Fibroblast of peridontal ligament (primary cell): ENCODE data around the gene ERAL1.
A peak's percentile ranks its signal among the peaks of the same experiment; 100 is the strongest.
"Not testable (repeated sequence)": the region's sequence is repeated elsewhere in the genome, so short reads cannot be mapped to it uniquely, and the experiment has no call there.

ENCODE experiments used
- DNase-seq: peaks from one replicate; pipeline ENCODE4 v3.0.0-alpha.2; 2010; ENCODE audit errors: extremely low read depth

The ERAL1 gene

DNA sequence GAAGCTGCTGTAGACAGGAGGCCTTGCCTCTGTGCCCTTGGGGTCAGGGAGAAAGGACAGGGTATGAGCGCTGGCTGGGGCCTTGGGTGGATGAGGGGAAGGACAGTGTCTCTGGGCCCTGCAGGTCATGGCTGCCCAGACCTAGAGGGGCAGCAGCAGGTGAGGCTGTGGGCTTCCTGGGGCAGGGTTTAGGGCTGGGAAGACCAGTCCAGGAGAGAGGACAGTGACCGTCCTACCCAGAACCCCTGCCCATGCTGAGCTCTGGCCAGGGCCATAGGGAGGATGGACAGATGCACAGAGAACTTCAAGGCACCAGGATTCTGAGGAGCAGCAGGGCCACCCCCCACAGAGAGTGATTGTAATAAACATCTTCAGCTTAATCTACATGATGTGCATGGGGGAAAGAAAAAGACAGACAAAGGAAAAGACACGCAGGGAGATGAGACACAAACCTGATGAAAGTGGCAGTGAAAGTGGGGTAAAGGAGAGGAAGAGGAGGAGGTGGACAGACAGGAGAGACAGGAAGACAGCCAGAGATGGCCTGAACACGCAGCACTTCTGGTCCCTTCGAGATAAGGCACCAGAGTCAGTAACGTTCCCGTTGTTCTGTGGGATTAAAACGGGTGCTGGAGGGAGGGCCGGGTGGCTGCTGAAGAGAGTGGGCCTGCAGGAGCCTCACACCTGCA is 25.2 kb downstream of the ERAL1 start:
- no peak for DNase-seq

DNA sequence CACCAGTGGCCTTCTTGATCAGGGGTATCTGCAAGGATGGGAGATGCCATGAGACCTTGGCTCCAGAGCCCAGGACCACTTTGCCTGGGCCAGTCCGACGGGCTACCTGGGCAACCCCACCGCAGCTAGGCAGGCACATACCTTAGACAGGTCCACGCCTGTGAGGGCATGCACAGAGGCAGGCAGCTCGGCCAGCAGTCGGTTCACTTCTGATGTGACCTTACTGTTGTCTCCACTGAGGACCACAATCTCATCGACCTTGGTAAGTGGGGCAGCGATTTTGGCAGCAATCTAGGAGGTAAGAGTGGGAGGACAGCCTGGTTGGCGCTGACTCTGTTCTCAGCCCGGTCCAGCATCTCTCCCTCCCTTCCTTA is 25.7 kb downstream of the ERAL1 start:
- DNase-seq, result no peak

DNA sequence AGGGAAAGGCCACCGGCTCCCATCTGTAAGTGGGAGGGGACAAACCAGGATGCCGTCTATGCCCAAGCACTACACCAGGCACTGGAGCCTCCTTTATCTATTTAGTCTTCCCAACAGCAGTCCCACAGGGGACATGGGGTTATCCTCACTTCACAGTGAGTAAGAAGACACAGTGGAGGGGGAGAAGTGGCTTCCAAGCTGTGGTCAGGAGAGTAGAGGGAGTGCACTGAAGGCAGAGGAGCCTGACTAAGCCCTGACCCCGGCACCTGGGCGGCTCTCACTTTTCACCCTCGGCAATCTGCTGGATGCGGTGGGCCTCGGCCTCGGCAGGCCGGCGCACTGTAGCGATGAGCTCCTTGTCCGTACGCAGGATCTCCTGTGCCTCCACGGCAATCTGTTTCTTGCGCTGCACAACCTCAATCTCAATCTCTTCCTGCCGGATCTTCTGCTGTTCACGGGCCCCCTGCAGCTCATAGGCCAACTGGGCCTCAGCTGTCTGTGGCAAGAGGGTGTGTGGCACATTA is 26.8 kb downstream of the ERAL1 start:
- DNase-seq, result no peak

DNA sequence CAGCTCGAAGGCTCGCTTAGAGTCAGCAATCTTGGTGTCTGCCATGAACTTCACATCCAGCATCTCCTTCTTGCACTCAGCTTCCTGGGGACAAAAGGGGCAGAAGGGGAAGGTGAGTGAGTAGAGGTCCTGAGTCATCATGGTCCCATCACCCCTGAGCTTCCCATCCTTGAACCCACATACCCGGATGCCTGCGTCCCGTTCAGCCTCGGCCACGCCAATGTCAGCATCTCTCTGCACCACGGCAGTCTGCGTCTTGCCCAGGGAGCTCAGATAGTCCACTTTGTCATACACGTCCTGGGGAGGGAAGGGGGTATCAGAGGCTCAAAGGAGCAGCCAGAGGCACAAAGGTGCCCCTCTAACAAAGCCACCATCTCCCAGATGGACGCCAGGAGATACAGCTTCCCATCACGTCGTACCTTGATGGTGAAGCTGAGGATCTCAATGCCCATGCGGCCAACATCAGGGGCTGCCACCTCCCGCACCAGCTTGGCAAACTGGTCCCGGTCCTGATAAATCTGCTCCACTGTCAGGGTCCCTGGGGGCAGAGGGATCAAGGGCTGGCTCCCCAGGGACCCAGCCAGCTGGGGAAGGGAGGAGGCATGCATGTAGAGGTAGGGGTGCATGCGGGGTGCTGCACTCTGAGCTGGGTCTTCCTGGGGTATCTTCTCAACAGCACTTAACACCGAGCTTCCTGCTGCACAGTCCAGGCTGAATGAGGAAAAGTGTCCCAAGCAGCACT is 27.5 kb downstream of the ERAL1 start:
- no peak for DNase-seq

DNA sequence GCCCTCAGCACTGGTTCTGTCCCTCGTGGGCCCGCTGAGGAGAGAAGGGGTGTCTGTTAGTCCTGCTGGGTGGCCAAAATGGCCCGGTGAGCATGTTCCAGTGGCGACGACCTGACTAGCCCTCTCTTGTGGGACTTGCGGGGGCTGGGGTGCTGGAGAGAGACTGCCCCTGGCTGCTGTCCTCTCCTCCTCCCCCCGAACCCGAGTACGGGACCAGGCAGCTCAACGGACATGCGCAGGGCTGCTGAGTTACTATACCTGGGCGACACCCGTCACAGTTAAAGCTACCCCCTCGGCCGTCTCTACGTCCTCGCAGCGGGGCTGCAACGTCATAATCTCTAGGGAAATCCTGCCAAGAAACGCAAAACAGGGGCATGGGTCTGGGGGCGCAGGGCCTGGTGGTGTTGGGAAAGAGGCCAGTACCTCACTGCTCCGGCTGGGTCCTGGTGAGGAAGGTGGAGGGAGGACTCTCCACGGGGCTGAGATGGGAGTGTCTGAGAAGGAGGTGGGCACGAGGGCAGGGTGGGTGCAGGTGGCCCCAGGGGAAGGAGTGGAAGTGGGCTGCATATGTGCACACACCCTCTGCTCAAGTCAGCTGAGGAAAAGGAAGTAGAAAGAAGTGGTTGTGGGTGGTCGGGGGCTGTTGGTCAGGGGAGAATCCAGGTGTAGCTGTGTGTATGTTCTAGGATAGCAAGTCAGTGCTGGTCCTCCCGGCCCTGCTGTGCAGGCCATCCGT is 29.3 kb downstream of the ERAL1 start:
- DNase-seq, result no peak

DNA sequence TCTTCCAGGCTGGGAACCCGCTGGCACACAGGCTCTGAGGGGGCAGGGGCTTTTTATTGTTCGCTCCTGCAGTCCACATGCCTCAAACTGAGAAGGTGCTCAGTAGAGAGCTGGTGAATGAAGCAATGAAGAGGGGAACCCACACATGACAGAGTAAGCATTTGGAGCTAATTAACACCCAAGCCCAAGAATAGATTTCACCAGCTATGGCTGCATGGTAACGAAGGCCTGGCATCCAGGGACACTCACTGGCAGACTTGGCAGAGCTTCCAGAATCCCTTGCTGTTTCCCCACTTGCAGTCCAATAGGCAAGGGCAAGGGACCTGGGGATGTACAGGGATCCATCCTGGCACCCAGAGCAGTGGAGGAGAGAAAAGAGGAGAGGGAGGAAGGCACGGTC is 30.5 kb downstream of the ERAL1 start:
- DNase-seq, result no peak

DNA sequence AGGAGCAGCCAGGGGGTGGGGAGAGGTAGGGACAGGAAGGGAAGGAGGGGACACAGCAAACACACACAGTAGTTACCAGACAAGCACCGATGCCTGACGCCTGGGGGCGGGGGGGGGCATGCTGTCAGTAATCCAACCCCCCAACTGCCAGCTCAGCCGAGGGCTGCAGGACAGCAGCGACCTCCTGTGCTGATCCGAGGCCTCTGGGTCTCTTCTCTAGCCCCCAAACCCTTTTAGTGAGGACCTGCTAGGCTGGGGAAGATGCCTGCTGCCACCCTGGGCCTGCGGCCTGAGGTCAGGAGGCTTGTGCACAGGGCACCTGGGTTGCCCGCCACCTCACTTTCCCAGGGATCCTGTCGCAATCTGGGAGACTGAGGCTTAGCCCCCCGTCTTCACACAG is 31.1 kb downstream of the ERAL1 start:
- DNase-seq, result no peak

DNA sequence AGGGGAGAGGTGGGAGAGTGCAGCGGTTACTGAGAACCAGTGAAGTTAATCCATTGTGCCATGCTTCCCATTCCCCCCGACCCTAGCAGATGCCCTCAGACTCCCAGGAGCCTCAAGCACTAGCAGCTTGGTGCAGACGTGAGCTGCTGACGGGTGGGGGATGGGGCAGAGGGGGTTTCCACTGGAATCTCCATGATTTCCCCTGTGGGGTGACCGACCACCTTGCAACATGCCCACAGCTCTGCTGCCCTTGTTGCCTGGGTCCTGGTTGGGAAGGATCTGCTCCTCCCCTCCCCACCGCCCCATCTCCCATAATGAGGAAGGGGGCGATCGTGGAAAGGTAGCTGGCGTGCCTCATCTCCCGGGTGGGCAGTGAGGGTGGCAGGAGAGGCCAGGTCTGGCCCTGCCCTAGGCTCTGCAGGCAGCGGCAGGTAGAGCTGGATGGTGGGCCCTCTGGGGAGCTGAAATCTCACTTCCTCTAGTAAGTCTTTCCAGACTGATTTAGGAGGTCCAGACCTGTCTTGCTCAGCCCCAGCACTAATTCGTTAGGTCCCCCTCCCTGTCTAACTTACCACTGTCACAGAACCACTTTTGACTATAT is 33.2 kb downstream of the ERAL1 start:
- no peak for DNase-seq

DNA sequence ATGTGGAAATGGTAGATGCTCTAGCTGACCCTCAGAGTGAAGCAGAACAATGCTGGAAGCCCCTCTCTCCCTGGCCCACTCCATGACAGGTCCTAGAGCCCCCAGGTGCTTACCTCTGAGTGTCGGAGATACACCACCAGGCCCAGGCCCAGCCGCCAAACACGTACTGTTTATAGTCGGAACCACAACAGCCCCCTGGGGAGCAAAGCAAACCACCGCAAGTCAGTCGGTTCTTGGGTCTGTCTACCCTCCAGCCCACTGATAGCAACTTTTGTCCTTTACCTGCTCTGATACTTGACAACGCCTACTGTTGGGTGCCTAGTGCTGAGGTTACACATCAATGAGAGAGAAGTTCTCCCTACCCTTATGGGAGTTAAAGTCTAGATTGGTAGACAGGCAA is 34.0 kb downstream of the ERAL1 start:
- no peak for DNase-seq

DNA sequence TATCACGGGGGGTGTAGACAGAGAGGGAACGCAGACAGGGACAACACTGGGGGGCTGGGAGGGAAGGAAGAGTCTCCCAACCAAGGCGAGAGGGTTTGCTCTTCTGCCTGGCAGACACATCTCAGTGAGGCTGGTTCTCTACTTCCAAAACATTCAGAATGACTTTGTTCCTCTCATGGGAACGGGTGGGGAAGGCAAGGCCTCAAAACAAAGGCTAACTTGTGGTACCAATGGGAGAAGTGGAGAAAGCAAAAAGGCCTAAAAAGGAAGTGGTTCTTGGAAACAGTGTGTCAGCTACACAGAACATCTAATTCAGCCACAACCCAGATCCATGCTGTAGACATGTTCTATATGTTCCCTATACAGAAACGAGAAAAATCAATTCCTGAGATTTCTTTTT is 35.2 kb downstream of the ERAL1 start:
- no peak for DNase-seq

DNA sequence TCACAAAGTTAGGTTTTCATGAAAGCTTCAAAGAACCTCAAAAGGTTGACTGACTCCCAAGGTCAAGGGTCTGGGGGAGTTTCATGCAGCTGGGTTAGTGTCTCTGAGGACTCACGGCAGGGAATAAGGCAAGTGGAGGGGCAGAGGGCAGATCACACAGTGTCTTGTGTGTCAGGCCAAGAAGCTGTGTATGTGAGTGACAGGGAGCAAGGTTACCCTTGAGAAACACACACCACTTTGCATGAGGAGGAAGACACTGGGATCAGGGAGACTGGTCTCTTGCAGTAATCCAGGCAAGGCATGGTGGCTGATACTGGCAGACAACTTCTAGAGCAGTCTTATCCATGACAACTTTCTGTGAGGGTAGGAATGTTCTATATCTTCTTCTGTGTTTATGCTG is 36.4 kb downstream of the ERAL1 start:
- DNase-seq, result no peak

DNA sequence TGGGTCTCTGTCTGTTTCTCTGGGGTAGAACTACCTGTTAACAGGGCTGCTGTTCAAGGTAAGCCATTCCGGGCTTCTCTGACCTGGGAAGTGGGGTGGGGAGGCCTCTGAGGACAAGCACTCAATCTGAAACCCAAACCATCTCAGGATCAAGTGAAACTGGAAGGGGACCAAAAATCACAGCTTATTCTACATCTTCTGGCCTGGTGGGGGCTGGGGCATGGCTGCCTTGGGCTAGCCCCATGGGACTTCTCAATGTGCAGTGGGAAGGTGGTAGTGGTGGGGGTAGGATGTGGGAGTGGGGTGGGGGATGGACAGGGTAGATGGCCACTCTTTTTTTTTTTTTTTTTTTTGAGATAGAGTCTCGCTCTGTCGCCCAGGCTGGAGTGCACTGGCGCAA is 37.2 kb downstream of the ERAL1 start:
- DNase-seq, result no peak

DNA sequence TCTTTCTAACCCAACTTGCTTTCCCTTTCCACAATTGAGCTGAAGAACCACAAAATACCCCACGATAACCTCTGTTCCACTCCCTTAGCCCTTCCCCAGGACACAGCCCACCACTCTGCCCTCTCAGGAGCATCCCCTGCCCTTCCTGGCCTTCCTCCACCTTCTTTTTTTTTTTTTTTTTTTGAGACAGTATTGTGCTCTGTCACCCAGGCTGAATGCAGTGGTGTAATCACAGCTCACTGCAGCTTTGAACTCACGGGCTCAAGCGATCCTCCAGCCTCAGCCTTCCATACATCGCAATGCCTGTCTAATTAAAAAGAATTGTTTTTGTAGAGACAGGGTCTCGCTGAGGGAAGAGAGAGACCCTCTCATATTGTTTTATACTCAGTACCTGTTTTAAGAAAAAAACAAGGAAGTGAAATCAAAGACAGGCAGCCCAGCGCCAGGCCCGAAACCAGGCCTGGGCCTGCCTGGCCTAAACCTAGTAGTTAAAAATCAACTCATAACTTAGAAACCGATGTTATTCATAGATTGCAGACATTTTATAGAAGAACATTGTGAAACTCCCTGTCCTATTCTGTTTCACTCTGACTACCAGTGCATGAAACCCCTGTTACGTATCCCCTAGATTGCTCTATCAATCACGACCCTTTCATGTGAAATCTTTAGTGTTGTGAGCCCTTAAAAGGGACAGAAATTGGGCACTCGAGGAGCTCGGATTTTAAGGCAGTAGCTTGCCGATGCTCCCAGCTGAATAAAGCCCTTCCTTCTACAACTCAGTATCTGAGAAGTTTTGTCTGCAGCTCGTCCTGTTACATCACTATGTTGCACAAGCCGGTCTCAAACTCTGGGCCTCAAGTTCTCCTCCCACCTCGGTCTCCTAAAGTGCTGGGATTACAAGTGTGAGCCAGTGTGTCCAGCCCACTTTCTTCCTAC is 38.7 kb downstream of the ERAL1 start:
- not testable (repeated sequence) for DNase-seq

DNA sequence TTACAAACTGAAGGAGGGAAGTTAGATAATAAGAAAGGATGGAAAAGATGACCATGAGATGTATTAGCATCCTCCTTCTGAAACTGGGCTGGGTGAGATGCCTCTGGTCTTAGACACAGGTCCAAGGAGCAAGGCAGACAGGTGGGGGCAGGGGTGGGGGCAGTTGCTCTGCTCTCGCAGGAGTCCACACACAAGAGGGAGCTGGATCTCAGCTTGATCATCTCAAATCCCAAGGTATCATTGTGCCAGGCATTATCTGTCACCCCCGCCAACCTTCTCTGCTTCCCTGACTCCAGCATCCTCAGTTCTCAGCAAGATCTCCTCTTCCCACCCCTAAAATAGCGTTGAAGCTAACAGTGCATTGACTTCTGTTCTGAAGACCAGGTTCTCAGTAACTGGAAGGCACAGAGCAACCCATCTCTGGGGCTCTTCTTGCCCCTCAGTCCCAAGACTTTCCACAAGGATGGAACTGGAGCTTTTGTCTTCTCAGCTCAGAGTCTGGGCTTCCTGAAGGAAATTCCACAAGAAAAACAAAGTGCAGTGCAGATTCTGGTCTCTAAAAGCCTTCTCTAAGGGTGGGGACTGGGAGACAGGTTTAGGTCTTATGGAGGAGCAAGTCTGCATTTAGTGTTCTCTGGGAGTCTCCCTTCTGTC is 41.1 kb downstream of the ERAL1 start:
- DNase-seq, result no peak

DNA sequence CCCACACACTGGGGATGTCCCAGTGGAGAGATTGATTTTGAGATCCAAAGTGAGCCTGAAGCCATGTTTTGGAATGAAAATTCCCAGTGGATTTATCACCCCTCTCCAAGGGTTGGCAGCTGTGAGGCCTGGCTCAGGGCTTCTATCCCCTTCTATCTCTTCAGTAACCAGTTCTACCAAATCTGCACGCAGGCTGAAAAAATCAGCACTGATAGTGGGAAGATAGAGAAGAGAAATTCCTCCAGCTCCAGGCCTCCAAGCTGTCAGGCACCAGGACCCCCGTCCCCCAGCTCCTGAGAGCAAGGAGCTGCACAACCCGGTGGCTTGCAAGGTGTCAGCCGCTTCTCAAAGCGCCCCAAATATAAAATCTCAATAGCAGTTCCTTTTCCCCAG is 41.7 kb downstream of the ERAL1 start:
- no peak for DNase-seq

DNA sequence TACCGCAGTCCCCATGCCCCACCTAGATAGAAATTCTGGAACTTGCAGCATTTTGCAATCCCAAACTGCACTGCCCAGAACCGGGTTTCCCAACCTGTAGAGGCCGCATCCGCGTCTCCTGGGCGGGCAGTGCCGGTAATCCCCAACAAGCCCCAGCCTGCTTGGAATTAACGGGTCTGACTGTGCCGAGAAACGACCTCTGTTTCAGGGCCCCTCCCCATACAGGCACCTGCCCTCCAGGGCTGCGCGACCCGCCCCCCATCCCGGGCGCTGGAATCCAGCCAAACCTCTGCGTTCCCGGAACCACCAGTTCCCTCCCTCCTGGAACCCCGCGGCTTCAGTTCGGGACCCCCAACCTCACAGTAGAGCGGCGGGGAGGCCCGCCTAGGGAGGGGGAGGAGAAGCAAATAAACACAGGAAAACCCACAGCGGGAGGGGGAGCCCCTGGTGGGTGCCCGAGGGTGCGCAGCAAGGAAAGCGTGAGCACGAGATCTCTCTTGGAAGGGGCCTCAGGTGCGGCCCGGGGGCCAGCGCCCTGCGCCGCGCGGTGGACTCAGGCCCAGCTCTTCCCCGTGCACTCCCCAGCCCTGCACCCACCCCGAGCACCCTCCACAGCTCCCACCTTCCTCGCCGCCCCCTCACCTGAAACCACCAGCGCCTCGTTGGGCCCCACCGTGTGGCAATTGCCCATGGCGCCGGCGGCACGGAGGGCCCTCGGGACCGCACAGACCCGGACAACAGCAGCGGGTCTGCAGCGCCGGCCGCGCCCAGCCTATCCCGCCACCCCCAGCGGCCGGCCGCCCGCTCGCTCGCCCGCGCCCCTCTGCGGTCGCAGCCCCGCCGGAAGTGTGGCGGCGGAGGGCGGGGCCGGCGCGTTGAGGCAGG is 42.3 kb downstream of the ERAL1 start, which contains the start of gene FLOT2:
Gene FLOT2 (minus strand): TSS at position 850 of the 885 bp plus-strand sequence. CDS start 159 bp downstream, at position 691.
- peak; percentile 50 for DNase-seq

DNA sequence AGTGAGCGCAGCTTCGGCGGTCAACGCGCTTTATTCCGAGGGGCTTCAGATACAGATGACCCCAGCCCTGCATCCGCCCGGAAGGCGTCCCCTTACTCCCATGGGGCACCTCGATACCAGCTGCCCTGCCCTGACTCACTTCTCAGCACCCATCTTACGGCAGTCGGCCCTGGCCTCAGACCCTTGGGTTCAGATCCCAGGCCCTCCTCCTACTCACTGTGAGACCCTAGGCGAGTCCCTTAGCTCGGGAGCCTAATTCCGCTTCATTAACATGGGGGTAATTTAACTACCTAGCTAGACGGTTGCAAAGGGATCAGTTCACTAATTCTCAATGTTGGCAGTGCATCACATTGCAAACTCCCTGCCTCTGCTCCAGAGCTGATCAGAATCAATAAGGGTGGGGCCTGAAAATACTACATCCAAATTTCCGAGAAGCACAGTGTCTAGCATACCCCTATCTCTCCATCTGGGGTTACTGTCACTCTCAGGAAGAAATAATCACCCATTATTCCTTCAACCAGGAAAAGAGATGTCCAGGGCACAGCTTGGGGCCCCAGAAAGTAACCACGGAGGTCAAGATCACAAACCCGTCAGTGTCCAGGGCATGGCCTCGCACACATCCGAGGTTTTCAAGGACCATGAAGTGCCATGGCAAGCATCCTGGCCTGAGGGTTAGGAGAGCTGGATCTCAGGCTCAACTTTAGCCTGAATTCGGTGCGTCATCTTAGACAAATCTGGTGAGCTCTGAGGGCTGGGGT is 43.1 kb downstream of the ERAL1 start:
- no peak for DNase-seq

DNA sequence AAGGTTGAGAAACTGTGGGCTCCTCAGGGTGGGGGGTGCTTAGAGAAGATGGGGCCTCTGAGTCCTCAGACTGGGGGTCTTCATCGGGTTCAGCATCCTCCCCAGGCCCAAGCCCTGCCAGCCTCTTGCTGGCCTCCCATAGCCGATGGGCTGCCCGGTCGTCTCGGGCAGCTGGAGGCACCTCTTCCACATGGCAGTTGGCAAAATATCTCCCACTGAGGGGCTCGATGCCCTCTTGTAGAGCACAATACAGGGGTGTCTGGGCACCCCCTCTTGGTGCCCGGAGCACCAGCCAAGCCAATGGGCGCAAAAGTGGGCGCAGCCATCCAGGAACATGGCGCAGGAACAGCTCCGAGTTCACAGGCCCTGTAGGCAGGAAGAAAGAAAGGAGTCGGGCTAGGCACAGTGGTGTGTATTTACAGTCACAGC is 43.7 kb downstream of the ERAL1 start:
- no peak for DNase-seq
